GM18907 (cell line): Measurements from ENCODE around the gene YTHDF1.

Experiments used
- ATAC-seq: cut with Tn5 transposase; IDR thresholded peaks from one replicate; pipeline ENCODE4 v1.9.1; 2021; ENCODE audit warnings: mild to moderate bottlenecking, moderate library complexity; ENCODE audit not compliant: unreplicated experiment

The YTHDF1 gene

GRCh38 chr20:63212393-63212730 is 3.6 kb downstream of the YTHDF1 start:
- ATAC-seq: no peak

DNA sequence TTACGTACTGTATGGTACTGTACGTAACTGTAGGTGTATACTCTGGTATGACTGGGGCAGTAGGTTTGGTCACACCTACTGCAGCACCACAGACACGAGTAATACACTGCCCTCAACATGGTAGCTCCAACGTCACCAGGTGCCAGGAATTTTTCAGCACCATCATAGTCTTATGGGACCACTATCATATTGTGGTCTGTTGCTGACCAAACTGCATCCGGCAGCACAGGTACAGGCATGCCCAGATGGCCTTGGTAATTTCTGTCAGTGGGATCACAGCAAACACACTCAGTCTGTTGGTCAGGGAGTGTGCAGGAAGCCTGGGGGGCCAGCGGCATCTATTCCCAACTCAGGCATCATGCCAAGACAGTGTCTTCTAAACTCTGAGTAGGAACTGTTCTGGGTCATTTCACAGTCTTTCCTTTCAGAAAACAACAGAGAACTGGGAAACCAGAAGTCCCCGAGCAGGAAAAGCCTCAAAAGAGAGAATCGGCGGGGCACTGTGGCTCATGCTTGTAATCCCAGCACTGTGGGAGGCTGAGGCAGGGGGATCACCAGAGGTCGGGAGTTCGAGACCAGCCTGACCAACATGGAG is 5.8 kb downstream of the YTHDF1 start:
- ATAC-seq: no peak

GRCh38 chr20:63208346-63208909 is 7.5 kb downstream of the YTHDF1 start:
- ATAC-seq: no peak

- ATAC-seq: no peak
Observed at GRCh38 chr20:63206878-63207277, 9.1 kb downstream of the YTHDF1 start.

- no peak for ATAC-seq
Observed at GRCh38 chr20:63205896-63206295, 10.0 kb downstream of the YTHDF1 start.

DNA sequence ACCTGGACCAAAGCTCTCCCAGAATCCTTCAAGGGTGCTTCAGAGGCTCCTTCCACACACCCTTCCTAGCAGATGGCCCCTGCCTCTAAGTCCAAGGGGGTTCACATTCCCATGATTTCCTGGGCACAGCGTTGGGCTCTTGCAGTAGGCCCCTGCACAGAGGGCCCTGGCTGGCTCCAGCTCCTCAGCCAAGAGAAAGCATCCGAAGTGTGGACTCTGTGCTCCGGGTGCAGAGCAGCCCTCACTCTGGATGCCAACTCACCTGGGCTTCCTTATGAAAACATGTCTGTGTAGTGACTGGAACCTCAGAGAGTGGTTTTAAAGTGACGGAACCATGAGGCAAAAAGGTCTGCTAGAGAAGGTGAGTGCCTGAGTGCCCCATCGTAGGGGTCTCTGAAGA is 11.6 kb downstream of the YTHDF1 start:
- ATAC-seq: no peak

DNA sequence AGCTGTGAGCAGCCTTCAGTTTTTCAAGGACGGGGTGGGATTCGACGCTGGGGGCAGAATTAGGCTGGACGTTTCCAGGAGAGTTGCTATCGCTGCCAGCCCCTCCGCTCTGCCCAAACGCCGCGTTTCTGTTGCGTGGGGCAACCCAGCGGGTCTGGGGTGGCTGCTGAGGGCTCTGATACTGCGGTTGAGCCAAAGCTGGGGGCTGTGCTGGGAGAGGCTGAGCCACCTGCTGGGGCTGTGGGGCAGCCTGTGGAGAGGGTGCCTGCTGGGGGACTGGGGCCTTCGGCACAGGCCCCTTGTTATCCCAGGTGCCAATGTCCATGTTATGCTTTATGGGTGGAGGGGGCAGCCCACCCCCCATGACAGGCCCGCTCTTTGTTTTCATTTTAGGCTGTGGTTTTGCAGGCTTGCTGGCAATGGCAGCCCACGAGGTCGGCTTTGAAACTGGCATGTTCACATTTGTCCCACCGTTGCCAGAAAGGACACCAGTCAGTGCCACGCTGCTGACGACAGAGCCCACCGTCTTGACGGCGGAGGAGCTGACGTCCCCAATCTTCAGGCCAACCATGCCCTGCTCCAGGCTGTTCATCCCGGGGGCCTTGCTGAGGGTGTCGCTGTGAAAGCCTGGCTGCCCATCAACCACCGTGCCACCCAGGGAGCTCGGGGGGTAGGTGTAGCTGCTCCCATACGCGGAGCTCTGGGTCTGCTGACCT is 13.0 kb downstream of the YTHDF1 start:
- no peak for ATAC-seq

GRCh38 chr20:63202021-63202420 is 13.9 kb downstream of the YTHDF1 start:
- no peak for ATAC-seq

GRCh38 chr20:63198606-63199005 is 17.3 kb downstream of the YTHDF1 start:
- ATAC-seq: no peak

DNA sequence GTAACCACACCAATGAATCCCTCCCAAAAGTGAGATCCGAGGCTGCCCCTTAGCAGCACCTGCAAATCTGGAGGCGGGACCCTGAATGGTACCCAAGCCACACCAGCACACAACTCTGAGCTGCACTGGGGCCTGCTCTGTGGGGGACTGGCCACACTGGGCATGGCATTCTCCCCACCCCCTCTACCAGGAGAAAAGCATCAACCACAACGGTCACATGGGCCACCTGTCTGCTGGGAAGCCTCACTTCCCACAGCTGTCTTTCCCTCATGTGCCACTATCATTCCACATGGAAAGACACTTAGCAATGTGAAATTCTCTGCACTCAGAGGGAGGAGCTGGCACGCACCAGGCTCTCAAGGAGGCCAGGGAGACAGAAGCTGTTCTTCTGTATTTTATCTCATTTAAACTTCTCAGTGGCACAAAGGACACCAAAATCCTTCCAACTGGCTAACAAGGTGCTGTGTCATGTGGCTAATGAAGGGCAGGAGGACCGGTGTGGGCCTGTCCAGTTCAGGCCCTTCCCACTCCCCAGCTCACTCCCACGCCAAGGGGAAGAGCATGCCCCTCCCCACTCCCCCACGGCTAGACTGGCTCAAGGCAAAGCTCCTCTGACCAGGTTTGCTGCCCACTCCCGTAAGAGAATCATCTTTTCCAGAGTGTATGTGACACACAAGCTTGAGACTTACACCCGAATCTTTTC is 19.0 kb downstream of the YTHDF1 start:
- no peak for ATAC-seq

- ATAC-seq: no peak
Observed at GRCh38 chr20:63194797-63195173, 21.1 kb downstream of the YTHDF1 start.

GRCh38 chr20:63194007-63194796 is 21.7 kb downstream of the YTHDF1 start:
- no peak for ATAC-seq

DNA sequence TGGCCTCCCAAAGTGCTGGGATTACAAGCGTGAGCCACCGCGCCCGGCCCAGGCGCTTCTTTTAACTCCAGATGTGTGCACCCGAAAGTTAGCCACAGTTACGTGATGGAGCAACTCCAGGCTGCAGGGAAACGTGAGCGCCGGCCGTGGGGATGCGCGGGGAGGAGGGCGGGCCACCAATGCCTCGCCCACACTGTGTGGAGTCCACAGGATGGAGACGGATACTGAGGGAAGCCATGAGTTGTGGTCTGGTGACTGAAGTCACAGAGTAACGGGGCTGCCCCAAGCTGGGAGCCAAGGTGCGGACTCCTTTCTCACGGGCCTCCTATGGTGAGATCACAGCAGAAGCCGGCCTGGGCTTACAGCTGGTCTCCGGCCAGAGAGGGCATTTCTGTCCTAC is 23.2 kb downstream of the YTHDF1 start:
- no peak for ATAC-seq

GRCh38 chr20:63191400-63191799 is 24.5 kb downstream of the YTHDF1 start:
- ATAC-seq: no peak

DNA sequence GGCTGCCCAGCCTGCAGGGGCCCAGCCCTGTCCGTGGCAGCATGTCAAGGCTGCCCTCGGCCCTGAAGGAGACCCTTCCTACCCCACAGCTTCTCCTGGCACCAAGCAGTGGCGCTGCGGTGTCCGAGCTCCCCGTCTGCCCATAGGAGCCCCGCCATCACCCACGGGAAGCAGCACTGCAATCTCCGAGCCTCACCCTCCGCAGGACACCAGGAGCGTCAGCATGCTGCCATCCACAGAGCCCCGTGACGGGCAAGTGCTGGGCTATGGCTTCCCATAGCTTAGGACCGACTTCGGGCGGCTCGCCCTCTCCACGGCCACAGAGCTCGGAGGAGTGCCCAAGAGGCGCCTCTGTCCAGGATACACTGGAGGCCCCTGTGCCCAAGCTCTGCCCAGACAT is 25.1 kb downstream of the YTHDF1 start:
- no peak for ATAC-seq

DNA sequence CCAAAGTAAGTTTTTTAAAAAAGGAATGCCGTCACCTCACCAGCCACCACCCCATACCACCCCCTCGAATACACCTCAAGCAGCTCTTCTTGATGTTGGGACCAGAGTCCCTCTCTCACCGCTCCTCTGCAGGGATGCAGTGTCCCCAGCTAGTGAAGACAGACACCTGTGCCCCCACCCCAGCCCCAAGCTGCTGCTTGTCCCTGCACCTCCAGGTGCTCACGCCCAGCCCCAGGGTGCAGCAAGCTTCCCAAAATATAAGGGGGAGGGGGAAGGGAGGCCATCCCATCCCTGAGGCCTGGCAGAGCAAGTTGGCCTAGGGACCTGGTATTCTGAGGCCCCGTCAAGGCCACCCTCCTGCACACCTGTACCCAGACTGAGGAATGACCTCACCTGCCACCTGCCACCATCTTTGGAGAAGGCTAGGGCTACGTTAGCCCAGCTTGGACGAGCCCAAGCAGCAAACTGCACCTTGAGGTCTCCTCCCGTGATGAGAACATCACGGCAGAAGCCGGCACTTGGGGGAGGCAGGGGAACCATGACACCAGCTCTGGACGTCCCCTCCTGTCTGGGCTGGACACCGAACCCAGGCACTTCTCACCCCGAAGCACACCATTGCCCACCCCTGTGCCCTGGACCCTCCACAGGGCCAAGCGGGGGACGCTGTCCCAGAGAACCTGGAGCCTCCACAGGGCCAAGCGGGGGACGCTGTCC is 25.9 kb downstream of the YTHDF1 start:
- ATAC-seq: no peak

- no peak for ATAC-seq
Observed at GRCh38 chr20:63189322-63189642, 26.6 kb downstream of the YTHDF1 start.

DNA sequence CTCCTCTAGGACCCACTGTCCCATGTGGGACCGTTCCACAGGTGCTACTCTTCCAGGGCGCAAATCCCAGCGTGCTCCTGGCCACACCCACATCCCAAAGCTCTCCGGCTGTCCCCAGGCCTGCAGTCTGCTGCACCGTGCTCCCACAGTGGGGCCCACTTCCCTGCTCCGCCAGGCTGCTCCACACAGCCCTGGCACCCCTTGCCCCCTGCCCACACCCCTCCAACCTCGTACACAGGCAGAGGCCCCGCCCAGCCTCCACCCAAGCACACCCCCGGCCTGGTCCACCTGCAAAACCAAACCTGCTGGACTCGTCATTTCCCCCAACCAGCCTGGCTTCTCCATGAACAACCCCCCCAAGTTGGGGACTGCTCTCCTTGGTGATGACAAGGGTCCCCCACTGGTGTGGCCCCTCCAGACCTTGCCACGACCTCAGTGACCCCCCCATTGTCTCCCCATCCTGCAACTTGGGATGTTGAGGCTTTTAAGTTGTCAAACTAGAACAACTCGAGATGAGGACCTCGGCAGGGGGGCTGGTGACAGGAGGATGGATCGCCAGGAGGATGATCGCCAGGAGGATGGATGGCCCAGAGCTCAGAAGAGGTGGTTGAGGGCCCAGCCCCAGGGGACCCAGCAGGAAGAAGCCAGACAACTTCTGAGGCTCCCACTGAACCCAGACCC is 27.1 kb downstream of the YTHDF1 start:
- no peak for ATAC-seq

DNA sequence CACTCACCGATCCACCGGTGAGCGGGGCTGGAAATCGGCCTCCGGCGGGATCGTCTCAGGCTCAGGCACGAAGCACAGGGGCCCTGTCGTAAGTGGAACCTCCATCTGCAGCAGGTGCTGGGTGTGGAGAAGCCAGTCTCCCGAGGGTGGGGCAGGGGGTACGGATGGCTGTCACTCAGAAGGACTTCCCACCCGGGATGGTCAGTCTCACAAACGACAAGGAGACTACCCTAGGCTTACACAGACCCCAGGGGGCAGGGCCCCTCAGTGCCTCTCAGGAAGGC is 27.8 kb downstream of the YTHDF1 start:
- ATAC-seq: no peak

- no peak for ATAC-seq
Observed at GRCh38 chr20:63187338-63188158, 28.4 kb downstream of the YTHDF1 start.
